PC-3 (cell line): ENCODE results near the gene HIPK2.

Experiments
- CTCF ChIP-seq: fragments of 300-600 bp; sonication (generic); conservative IDR thresholded peaks from 2 replicates; pipeline ENCODE4 v1.5.1; 2017; ENCODE audit warnings: antibody characterized with exemption, low read depth, mild to moderate bottlenecking, low read length
- EZH2 ChIP-seq: fragments of 300-600 bp; sonication (generic); IDR thresholded peaks from one replicate; pipeline ENCODE4 v1.6.1; 2017; ENCODE audit warnings: antibody characterized with exemption, mild to moderate bottlenecking, low read length; ENCODE audit not compliant: unreplicated experiment

- TF ChIP-seq CTCF (no peak), EZH2 (no peak)
Measured at GRCh38 chr7:139559364-139560105, 218.3 kb downstream of the HIPK2 start.
